G401.6 (cell line): ENCODE measurements around the gene ACSBG1.

Experiments
- FAIRE-seq: peaks from 2 replicates; lab custom pipeline; 2012; peaks lifted over from hg19 to GRCh38; lab: Jason Lieb, UNC

Gene ACSBG1

GRCh38 chr15:78222745-78223395 is 11.5 kb downstream of the ACSBG1 start:
- FAIRE-seq: no peak

DNA sequence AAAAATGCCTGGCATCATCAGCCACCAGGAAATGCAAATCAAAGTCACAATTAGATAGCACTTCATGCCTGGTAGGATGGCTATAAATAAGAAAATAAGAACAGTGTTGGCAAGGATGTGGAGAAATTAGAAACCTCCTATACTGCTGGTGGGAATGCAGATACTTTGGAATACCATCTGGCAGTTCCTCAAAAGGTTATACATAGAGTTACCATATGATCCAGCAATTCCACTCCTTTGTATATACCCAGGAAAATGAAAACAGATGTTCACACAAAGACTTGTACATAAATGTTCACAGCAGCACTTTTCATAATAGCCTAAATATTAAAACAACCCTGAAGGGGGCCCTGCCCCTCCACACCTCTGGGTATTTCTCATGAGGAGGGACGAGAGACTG is 13.7 kb downstream of the ACSBG1 start:
- no peak for FAIRE-seq

GRCh38 chr15:78216276-78217104 is 17.9 kb downstream of the ACSBG1 start:
- no peak for FAIRE-seq

GRCh38 chr15:78213956-78214355 is 20.4 kb downstream of the ACSBG1 start:
- FAIRE-seq: no peak

DNA sequence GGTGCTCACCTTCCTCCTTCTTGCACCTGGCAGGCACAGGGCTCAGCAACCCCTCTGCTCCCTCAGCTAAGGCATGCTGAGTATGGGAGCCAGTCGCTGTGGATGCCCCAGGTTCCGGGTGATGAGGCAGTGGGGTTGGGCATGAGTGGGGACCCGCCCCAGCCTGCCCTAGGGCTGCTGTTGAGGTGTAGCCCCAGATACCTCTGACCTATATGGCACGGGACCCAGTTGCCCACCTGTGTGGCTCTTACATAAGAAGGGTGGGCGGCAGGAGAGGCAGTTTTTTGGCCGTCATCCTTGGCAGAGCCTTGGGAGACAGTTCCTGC is 21.0 kb downstream of the ACSBG1 start:
- no peak for FAIRE-seq

DNA sequence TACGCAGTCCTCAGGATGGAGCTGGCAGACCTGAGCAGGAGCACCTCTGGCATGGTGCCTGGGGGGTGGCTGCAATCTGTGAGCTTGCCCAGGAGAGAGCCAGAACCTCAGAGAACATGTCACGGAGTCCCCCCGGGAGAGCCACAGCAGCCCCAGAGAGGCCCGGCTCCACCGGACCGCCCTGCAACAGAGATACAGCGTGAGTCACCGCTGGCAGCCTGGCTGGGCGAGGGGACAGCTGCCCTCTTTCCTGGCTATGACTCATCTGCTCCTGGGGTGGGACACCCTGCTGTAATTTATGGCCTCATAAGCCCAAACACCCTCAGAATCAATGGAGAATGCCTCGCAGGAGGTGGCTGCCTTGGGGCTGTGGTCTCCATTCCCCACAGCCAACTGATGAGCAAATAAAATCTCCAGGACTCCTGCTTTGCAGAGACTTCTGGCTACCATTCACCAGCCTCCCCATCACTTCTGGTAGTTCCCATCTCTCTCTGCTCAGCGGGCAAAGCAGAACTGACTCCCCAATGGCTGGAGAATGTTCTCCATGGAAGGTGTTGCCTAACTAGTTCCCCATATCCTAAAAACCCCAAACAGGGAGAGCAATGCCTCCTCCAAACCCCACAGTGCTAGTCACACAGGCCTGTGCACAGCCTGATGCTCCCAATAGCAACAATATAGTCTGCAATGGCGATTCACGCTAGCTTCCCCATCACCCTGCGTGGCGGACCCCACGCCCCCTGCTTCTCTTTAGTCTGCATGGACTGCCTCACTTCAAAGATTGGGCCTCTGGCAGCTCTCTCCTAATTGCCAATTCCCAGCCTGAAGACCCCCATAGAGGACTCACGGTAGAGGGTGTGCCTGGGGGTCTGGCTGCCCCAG is 21.6 kb downstream of the ACSBG1 start:
- FAIRE-seq: no peak

- FAIRE-seq: no peak
These were observed 22.4 kb downstream of the ACSBG1 start for GRCh38 chr15:78212008-78212407.

DNA sequence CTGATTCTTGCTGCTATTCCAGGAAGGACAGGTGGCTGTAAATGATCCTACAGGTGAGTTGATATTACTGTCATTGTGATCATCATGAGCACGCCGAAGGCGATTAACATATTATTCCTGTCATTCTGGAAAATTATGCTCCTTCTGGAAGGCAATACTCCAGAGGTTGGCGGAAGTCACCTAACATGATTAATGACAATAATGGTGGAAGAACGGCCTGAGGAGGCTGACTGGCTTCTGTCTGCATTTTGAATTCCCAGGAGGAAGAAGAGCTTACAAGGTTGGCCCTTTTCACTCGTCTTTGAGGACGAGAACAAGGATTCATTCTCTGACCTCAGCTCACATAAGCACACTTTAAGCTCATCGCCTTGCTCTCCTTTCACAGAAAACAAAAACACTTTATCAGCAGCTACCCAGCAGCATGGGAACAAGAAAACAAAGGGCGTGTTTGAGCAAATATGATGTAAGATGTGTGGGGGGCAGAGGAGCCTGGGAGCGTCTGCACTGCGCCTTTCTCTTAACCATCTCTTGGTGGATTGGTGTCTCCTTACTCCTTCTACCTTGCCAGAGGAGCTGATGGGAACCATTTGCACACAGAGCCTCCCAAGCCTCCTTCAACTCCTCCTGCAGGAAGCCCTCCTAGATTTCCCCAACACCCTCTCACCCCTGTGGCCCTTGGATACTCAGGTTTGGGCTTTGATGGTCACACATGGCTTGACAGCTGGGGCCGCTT is 23.0 kb downstream of the ACSBG1 start:
- no peak for FAIRE-seq

- no peak for FAIRE-seq
These were observed 24.0 kb downstream of the ACSBG1 start for GRCh38 chr15:78210349-78210717.

GRCh38 chr15:78209646-78210348 is 24.6 kb downstream of the ACSBG1 start:
- no peak for FAIRE-seq

- no peak for FAIRE-seq
These were observed 25.3 kb downstream of the ACSBG1 start for GRCh38 chr15:78208887-78209645.

DNA sequence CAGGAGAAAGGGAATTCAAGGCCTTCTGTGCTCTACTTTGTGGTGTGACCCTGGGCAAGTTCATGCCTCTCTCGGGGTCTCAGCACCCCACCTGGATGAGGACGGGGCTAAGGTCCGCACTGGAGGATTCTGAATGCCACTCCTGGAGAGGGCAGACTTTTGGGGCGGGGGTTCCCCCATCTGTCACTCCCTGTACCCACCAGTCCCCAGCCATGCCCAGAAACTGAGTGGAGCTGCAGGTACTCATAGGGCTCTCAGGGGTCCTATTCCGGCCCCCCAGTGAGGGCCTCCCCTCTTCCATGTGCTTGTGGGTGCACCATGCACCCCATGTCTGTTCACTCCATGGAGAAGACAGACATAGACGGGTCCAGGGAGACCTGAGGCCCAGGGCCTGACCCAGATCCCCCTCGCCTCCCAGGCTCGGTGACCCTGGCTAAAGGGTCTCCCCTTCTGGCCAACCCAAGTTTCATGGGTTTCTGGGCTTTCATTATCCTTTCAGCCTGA is 26.0 kb downstream of the ACSBG1 start:
- no peak for FAIRE-seq

DNA sequence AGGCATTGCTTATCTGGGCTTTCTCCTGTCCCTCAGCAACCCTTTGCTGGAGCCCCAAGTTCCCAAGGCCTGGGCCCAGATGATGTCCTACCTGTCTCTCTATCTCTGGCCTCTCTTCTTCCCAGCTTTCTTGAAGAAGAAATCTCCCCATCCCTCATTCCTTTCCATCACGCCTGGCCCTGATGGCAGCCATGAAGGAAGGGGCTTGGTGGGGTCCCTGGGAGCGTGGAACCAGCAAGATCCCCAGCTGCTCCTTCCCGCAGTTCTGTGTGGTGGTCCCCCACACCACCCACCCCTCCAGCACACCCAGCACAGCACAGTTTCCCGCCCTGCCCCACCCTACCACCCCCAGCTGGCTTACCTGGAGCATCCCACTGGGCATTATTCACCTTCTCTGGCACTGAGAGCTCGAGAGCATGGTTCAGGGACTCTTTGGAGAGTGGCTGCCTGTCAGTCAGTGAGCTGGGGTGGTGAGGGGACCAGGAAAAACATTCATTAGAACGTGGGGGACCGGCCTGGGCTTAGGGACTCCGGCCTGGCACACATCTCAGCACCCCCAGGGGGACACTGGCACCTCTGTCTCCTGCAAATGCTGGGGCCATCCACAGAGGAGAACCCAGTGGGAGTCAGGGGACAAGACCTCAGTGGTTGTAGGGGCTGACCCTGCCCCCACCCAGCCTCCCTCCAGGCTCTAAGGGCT is 26.6 kb downstream of the ACSBG1 start:
- FAIRE-seq: no peak

- no peak for FAIRE-seq
These were observed 27.3 kb downstream of the ACSBG1 start for GRCh38 chr15:78207110-78207458.

- no peak for FAIRE-seq
These were observed 27.8 kb downstream of the ACSBG1 start for GRCh38 chr15:78206326-78207109.

- FAIRE-seq: no peak
These were observed 28.5 kb downstream of the ACSBG1 start for GRCh38 chr15:78205856-78206255.

DNA sequence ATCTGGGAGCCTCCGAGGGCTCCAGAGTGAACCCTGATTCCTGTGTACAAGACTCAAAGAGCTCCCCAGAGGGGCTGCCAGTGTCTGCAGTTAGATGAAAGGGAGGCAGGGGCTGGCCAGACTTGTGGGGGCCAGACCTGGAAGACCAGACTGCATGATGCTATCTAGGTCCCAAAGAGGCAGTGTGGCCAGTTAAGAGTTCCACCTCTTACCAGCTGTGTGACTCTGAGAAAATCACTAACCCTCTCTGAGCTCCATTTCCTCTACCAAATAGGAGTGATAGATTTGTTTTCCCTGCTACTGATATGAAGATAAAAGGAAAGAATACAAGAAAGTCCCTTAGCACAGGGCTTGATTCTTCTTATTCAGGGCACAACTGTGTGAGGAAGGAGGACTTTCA is 29.0 kb downstream of the ACSBG1 start:
- FAIRE-seq: no peak

DNA sequence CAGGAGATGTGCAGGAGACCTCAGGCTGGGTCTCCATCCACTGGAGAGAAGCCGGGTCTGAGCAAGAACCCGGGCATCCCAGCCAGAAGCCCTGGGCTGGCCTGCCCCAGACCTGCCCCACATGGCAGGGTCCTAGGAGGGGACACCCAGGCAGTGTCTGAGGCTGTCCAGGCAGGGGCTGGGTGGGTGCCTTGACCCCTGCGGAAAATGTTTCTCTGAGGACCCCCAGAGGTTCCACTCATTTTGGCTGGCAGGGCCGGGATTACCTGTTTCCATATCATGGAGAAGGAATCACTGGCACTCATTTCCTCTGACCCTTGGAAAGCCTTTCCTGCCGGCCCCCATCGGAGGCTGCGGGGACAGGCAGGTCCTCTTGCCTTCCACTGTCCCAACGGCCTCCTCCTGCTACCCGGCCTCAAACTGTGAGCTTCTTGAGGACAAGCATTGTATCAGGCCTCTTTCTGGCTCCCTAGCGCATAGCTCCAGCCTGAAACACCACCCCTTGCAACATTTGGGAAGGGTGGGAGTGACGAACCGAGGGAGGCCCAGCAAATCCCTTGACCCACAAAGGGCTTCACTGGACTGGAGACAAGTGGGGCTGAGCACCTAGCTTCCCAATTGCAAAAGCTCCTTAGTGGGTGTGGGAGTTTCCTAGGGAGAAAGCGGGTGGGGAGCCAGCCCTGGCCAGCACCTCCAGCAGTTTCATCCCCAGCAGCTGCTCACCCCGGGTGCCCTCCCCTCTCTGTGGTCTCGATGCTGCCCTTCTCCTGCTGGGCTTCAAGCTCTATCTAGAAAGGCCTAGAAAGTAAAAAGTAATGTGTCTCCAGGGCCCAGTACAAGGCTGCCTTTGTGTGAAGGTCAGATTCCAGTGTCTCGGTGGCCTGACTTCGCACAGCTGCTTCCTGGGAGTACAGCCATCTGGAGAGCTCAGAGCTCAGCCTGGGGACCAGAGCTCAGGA is 29.7 kb downstream of the ACSBG1 start:
- FAIRE-seq: no peak
